GM12891 (cell line): ENCODE data around the gene CHCHD6.

Experiments
- PAX5 ChIP-seq: IDR thresholded peaks from 2 replicates; pipeline ENCODE4 v1.6.1; 2011; ENCODE audit warnings: low read length, moderate library complexity, mild to moderate bottlenecking; ENCODE audit not compliant: insufficient read depth, severe bottlenecking
- POLR2A ChIP-seq: IDR thresholded peaks from 2 replicates; pipeline ENCODE4 v1.6.1; 2011; ENCODE audit warnings: low read depth, low read length, control low read depth
- POLR2AphosphoS5 ChIP-seq: IDR thresholded peaks from 2 replicates; pipeline ENCODE4 v1.6.1; 2011; ENCODE audit warnings: low read depth, low read length, control low read depth
- POU2F2 ChIP-seq: IDR thresholded peaks from 2 replicates; pipeline ENCODE4 v1.6.1; 2011; ENCODE audit warnings: low read depth, mild to moderate bottlenecking, control low read depth, low read length, moderate library complexity
- SPI1 ChIP-seq: IDR thresholded peaks from 2 replicates; pipeline ENCODE4 v1.6.1; 2011; ENCODE audit warnings: low read depth, low read length, control low read depth
- TAF1 ChIP-seq: IDR thresholded peaks from 2 replicates; pipeline ENCODE4 v1.6.1; 2011; ENCODE audit warnings: low read depth, low read length, control low read depth

- no peak for TF ChIP-seq POLR2AphosphoS5
- TF ChIP-seq POLR2A = no peak
- no peak for TF ChIP-seq SPI1
- no peak for TF ChIP-seq POU2F2
- no peak for TF ChIP-seq TAF1
- TF ChIP-seq PAX5 = no peak
These were observed 288.7 kb downstream of the CHCHD6 start for GRCh38 chr3:126992776-126993175.
